Subcutaneous adipose tissue (tissue), 4 donors: Measurements from ENCODE around the gene SPDEF. TPM values are rescaled to one million over a fixed set of nuclear protein-coding genes. Genes with fewer than 3 reads are reported as not detected.

Experiments
- CTCF ChIP-seq: fragments of 450-650 bp; IDR thresholded peaks from one replicate; pipeline ENCODE4 v1.5.1; 2016; ENCODE audit warnings: low read depth, mild to moderate bottlenecking, control low read depth, antibody characterized with exemption, moderate library complexity
- total RNA-seq, 4 donors: library from RNA; depleted of rRNA; stranded (reverse); fragments of >200 nt; gene quantifications; one replicate each; pipeline ENCODE4 v1.1.0, GENCODE V29; 2016

The SPDEF gene
- total RNA-seq, 4 donors from 2014 or later: 0.22 TPM; not detected in 3

DNA sequence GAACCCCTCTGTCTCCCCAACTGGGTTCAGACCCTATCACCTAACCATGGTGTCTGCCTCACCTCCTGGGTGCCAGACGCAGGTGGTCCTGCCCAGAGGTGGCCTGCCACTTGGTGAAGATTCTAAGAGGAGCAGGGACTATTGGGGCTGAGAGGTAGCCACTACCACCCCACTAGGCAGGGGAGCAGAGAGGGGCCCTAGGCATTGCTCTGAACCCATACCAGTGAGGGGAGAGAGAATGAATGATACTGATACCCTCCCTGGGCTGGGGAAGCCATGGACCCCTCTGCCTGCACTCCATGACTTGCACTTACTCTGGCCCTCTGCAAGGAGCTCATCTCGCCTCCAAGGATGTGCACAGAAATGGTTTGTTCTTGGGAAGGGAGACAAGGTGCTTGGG lies 31.7 kb upstream of the SPDEF start:
- TF ChIP-seq CTCF: no peak

- no peak for TF ChIP-seq CTCF
Measured at GRCh38 chr6:34587325-34587724, 31.2 kb upstream of the SPDEF start.

- no peak for TF ChIP-seq CTCF
Measured at GRCh38 chr6:34586327-34587040, 30.4 kb upstream of the SPDEF start.

DNA sequence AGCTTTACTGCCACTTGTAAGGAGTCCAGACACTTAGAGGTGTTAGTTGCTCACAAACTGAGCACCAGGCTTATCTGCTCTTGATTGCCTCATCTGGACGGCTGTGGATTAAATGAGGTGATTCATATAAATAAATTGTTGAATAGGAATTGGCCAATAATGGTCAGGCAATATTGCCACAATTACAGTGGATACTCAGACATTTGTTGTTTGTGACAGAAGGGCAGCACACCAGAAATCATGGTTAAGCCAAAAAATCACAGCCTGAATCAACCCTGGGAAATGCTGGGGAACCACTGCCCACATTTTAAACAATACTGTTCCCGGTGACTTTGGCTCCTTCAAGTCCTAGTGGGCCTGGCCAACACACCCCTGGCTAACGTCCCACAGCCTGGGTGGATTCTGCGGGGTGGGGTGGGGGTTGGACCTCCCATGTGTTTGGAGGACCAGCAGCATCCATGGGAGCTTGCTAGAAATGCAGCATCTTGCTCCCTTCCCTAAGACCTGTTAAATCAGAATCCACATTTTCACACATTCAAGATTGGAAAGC lies 29.5 kb upstream of the SPDEF start:
- no peak for TF ChIP-seq CTCF

- no peak for TF ChIP-seq CTCF
Measured at GRCh38 chr6:34585108-34585507, 29.0 kb upstream of the SPDEF start.

GRCh38 chr6:34584694-34585093 lies 28.6 kb upstream of the SPDEF start:
- TF ChIP-seq CTCF: no peak

- TF ChIP-seq CTCF: no peak
Measured at GRCh38 chr6:34583861-34584604, 27.9 kb upstream of the SPDEF start.
